ENCODE measurements around the gene C1orf87. TPM values are rescaled to one million over a fixed set of nuclear protein-coding genes. Genes with fewer than 3 reads are reported as not detected.

Gene C1orf87
- total and polyA plus RNA-seq, 2 donors (not counting 1 experiment from before 2014, with no cell fraction given): 0.10 to 0.50 TPM

DNA sequence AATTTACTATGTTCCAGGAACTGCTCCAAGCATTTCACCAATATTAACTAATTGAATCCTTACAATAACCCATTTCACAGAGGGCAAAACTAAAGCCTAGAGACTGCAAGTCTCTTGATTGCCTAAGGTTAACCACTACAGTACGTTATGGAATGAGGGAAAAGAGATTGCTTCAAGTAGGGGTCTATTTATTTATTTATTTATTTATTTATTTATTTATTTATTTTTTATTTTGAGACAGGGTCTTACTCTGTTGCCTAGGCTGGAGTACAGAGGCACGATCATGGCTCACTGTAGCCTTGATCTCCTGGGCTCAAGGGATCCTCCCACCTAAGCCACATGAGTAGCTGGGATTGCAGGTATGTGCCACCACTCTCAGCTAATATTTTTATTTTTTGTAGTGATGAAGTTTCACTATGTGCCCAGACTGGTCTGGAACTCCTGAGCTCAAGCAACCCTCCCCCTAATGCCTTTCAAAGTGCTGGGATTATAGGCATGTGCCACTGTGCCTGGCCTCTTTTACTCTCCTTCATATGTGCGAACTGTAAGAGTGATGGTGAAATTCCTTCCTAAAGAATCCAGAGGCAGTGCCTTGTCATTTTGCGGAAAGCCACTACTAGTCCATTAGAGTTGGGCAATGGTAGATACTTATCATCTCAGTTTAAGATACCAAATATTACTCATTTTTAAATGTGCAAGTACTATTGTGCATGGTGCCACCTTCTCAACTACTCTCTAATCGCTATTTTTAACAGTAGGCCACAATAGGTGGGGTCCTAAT is 81.3 kb downstream of the C1orf87 start:
- H3K4me2 ChIP-seq (ENCODE audit: extremely low read depth, insufficient read depth, low read length): no peak overlapping the region
- no peak overlapping the region for H3K27ac ChIP-seq (ENCODE audit: insufficient read depth, low read length)

DNA sequence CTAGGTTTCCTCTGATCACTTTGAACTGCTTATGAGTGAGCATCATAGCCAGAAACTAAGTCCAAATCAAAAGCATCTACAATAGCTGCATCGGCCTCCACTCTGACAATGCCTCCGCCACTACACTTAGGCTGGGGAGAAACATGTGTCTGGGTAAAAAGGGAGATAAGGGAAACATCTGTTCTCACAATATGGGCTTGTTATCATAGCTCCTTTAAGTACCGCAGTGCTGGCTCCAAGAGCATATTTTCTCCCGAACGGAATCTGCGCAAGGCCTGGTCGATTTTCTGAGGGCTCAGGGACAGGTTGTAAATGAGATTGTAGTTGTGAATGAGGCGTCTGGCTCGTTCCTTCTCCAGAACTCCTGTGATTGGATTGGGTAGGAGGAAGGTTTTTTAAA is 83.1 kb downstream of the C1orf87 start:
- Histone ChIP-seq H4K20me1 (ENCODE audit: control insufficient read depth, extremely low read depth, insufficient read depth, low read length) (no peaks in the 10 kb centered on the region), H3K27ac (ENCODE audit: insufficient read depth, low read length) (no peak overlapping the region), H2AFZ (ENCODE audit: low read length) (no peak overlapping the region), H3K4me3 (replicated peaks in 1 of 4; ENCODE audit: control extremely low read depth in 1 of 4, insufficient read depth in 1 of 4, low read depth in 3 of 4, low read length in 4 of 4) (no peak overlapping the region), H3K9me3 (ENCODE audit: control insufficient read depth, insufficient read depth, low read depth, low read length) (no peaks in the 10 kb centered on the region), H3K9ac (ENCODE audit: insufficient read depth, low read length) (no peak overlapping the region), H3K79me2 (ENCODE audit: control insufficient read depth, insufficient read depth, low read length) (no peaks in the 10 kb centered on the region), H3K4me2 (ENCODE audit: extremely low read depth, insufficient read depth, low read length) (no peak overlapping the region), H3K27me3 (ENCODE audit: control insufficient read depth, insufficient read depth, low read length) (no peaks in the 10 kb centered on the region), H3K4me1 (ENCODE audit: control insufficient read depth, extremely low read depth, insufficient read depth, low read length) (peaks cover 2% of the 10 kb centered on the region), H3K36me3 (ENCODE audit: control insufficient read depth, insufficient read depth, low read length) (no peaks in the 10 kb centered on the region)
- DNase-seq (ENCODE audit: low read depth in 2 of 2): no peak
- TF ChIP-seq, protein P1, sequence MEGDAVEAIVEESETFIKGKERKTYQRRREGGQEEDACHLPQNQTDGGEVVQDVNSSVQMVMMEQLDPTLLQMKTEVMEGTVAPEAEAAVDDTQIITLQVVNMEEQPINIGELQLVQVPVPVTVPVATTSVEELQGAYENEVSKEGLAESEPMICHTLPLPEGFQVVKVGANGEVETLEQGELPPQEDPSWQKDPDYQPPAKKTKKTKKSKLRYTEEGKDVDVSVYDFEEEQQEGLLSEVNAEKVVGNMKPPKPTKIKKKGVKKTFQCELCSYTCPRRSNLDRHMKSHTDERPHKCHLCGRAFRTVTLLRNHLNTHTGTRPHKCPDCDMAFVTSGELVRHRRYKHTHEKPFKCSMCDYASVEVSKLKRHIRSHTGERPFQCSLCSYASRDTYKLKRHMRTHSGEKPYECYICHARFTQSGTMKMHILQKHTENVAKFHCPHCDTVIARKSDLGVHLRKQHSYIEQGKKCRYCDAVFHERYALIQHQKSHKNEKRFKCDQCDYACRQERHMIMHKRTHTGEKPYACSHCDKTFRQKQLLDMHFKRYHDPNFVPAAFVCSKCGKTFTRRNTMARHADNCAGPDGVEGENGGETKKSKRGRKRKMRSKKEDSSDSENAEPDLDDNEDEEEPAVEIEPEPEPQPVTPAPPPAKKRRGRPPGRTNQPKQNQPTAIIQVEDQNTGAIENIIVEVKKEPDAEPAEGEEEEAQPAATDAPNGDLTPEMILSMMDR (conservative IDR thresholded peaks at IDR 0.05 in 1 of 2, IDR thresholded peaks at IDR 0.05 in 1 of 2; ENCODE audit: low read depth in 1 of 2, low read length in 2 of 2): no peak
- no peak for TF ChIP-seq EZH2 (IDR thresholded peaks at IDR 0.05; ENCODE audit: low read length, missing control alignments)

More for the DNA sequence above, 81.3 kb downstream of the C1orf87 start:
- Histone ChIP-seq H3K4me1 (ENCODE audit: control insufficient read depth, extremely low read depth, insufficient read depth, low read length) (peaks cover 2% of the 10 kb centered on the region), H3K36me3 (ENCODE audit: control insufficient read depth, insufficient read depth, low read length) (no peaks in the 10 kb centered on the region), H3K9ac (ENCODE audit: insufficient read depth, low read length) (no peak overlapping the region), H3K9me3 (ENCODE audit: control insufficient read depth, insufficient read depth, low read depth, low read length) (no peaks in the 10 kb centered on the region), H3K4me3 (replicated peaks in 1 of 4; ENCODE audit: control extremely low read depth in 1 of 4, insufficient read depth in 1 of 4, low read depth in 3 of 4, low read length in 4 of 4) (no peak overlapping the region), H3K79me2 (ENCODE audit: control insufficient read depth, insufficient read depth, low read length) (no peaks in the 10 kb centered on the region), H2AFZ (ENCODE audit: low read length) (no peak overlapping the region), H3K27me3 (ENCODE audit: control insufficient read depth, insufficient read depth, low read length) (no peaks in the 10 kb centered on the region), H4K20me1 (ENCODE audit: control insufficient read depth, extremely low read depth, insufficient read depth, low read length) (no peaks in the 10 kb centered on the region)
- TF ChIP-seq EZH2 (IDR thresholded peaks at IDR 0.05; ENCODE audit: low read length, missing control alignments): no peak
- TF ChIP-seq, protein P1 (conservative IDR thresholded peaks at IDR 0.05 in 1 of 2, IDR thresholded peaks at IDR 0.05 in 1 of 2; ENCODE audit: low read depth in 1 of 2, low read length in 2 of 2): no peak
- no peak for DNase-seq (ENCODE audit: low read depth in 2 of 2)

DNA sequence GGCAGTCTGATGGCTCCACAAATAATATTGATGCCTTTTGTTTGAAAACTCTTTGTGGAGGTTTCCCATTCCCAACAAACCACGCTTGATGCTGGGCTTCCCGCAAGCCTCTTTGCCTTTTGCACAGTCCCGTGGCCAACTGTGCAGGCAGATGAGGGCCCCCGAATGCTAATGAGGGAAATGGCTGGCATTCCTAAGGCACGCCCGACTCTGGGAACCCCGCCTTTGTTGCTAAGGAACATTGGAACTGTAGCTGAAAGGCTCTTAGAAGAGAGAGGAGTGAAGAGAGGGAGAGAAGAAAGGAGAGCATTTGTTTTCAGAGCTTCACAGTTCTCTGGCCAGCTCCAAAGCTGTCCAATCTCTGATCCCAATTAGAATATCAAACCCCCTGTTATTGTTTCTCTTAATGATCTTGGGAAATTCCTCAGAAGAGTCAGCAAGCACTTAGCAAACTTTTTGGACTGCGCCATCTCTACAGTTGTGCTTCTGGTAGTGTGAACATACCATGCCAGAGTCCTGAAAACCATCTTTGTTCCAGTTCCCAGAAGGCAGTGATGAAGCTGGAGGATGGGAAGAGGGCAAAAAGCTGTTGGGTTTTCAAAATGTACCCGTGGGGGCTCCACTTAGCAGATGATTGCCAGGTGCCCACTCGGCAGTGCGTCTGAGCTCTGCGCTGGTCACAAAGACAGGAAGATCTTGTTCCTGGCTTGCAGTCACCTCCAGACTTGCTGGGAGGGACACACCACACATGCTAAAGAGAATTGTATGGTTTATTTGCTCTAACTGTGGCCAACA is 86.9 kb downstream of the C1orf87 start:
- H3K4me2 ChIP-seq (ENCODE audit: extremely low read depth, insufficient read depth, low read length): no peak overlapping the region
- H3K9ac ChIP-seq (ENCODE audit: insufficient read depth, low read length): no peak overlapping the region
- H3K4me1 ChIP-seq (ENCODE audit: control insufficient read depth, extremely low read depth, insufficient read depth, low read length): no peaks in the 10 kb centered on the region
- H2AFZ ChIP-seq (ENCODE audit: low read length): no peak overlapping the region
- H3K4me3 ChIP-seq (replicated peaks in 1 of 4; ENCODE audit: control extremely low read depth in 1 of 4, insufficient read depth in 1 of 4, low read depth in 3 of 4, low read length in 4 of 4): no peak overlapping the region
- no peaks in the 10 kb centered on the region for H3K36me3 ChIP-seq (ENCODE audit: control insufficient read depth, insufficient read depth, low read length)
- no peaks in the 10 kb centered on the region for H4K20me1 ChIP-seq (ENCODE audit: control insufficient read depth, extremely low read depth, insufficient read depth, low read length)
- TF ChIP-seq, protein P1 (conservative IDR thresholded peaks at IDR 0.05 in 1 of 2, IDR thresholded peaks at IDR 0.05 in 1 of 2; ENCODE audit: low read depth in 1 of 2, low read length in 2 of 2): no peak
- no peak for TF ChIP-seq EZH2 (IDR thresholded peaks at IDR 0.05; ENCODE audit: low read length, missing control alignments)
- DNase-seq (ENCODE audit: low read depth in 2 of 2): peak in 1 of 2 donors; percentile 61
- no peaks in the 10 kb centered on the region for H3K27me3 ChIP-seq (ENCODE audit: control insufficient read depth, insufficient read depth, low read length)
- H3K79me2 ChIP-seq (ENCODE audit: control insufficient read depth, insufficient read depth, low read length): no peaks in the 10 kb centered on the region
- no peaks in the 10 kb centered on the region for H3K9me3 ChIP-seq (ENCODE audit: control insufficient read depth, insufficient read depth, low read depth, low read length)
- H3K27ac ChIP-seq (ENCODE audit: insufficient read depth, low read length): no peak overlapping the region

Data from fibroblast of lung (primary cell).